DMS114 treated with DMSO at 0.1 percent for 48 hours (cell line): ENCODE measurements around the gene C22orf23.
"Not testable (repeated sequence)": the region's sequence is repeated elsewhere in the genome, so short reads cannot be mapped to it uniquely, and the experiment has no call there.

ENCODE experiments used
- DNase-seq: peaks from one replicate; lab custom pipeline; 2025; ENCODE audit not compliant: unreplicated experiment; lab: John Stamatoyannopoulos, UW

Gene C22orf23

GRCh38 chr22:37957232-37957631, 3.8 kb upstream of the C22orf23 start:
- DNase-seq: no peak

- DNase-seq: not testable (repeated sequence)
Measured at GRCh38 chr22:37955825-37956397, 2.5 kb upstream of the C22orf23 start.

- DNase-seq: no peak
Measured at GRCh38 chr22:37954686-37955085, 1.3 kb upstream of the C22orf23 start.

- DNase-seq: peak; percentile 35
Measured at GRCh38 chr22:37953062-37953436, 352 bp downstream of the C22orf23 start.

GRCh38 chr22:37952629-37953028, 772 bp downstream of the C22orf23 start:
- DNase-seq: not testable (repeated sequence)

GRCh38 chr22:37951305-37951704, 2.1 kb downstream of the C22orf23 start:
- peak; percentile 6 for DNase-seq

GRCh38 chr22:37947142-37947795, 6.1 kb downstream of the C22orf23 start:
- DNase-seq: not testable (repeated sequence)

GRCh38 chr22:37944423-37944822, 9.0 kb downstream of the C22orf23 start:
- not testable (repeated sequence) for DNase-seq

- no peak for DNase-seq
Measured at GRCh38 chr22:37943825-37944198, 9.6 kb downstream of the C22orf23 start.

- DNase-seq: no peak
Measured at GRCh38 chr22:37943136-37943824, 10.1 kb downstream of the C22orf23 start.

GRCh38 chr22:37942133-37942532, 11.3 kb downstream of the C22orf23 start:
- no peak for DNase-seq

- DNase-seq: no peak
Measured at GRCh38 chr22:37940698-37941376, 12.6 kb downstream of the C22orf23 start.

- peak; percentile 51 for DNase-seq
Measured at GRCh38 chr22:37933711-37934376, 19.6 kb downstream of the C22orf23 start.

GRCh38 chr22:37932821-37933578, 20.4 kb downstream of the C22orf23 start:
- no peak for DNase-seq

GRCh38 chr22:37932401-37932800, 21.0 kb downstream of the C22orf23 start:
- no peak for DNase-seq

GRCh38 chr22:37931893-37932389, 21.5 kb downstream of the C22orf23 start:
- DNase-seq: no peak

GRCh38 chr22:37930952-37931440, 22.4 kb downstream of the C22orf23 start:
- DNase-seq: no peak

- DNase-seq: no peak
Measured at GRCh38 chr22:37930270-37930951, 23.0 kb downstream of the C22orf23 start.

GRCh38 chr22:37929390-37929789, 24.0 kb downstream of the C22orf23 start:
- no peak for DNase-seq

- DNase-seq: no peak
Measured at GRCh38 chr22:37927637-37927936, 25.8 kb downstream of the C22orf23 start.
